CD4-positive, CD25-positive, alpha-beta regulatory T cell (primary cell): Measurements from ENCODE around the gene TSKS. TPM values are rescaled to one million over a fixed set of nuclear protein-coding genes. Genes with fewer than 3 reads are reported as not detected.

ENCODE experiments used
- polyA plus RNA-seq, 4 donors: library from polyadenylated mRNA; unstranded; fragments of 300-500 nt; fragmentation: Illumina TruSeq; gene quantifications; one replicate each; pipeline ENCODE4 v1.2.3, GENCODE V29; 2021
- total RNA-seq: library from RNA; stranded (reverse); gene quantifications from one replicate; pipeline ENCODE4 v1.2.3, GENCODE V29; 2022

Gene TSKS
- total and polyA plus RNA-seq, 5 donors from 2014 or later = 0.41 to 0.77 (median 0.45) TPM; not detected in 1

Other genes starting within 250 kb of the TSKS start
- gene RCN3, start 235.3 kb downstream of the TSKS start, total RNA-seq = 3.6 TPM
- 1 to 10 TPM; 1.5 to 5.5 (median 2.5) TPM for gene RCN3, start 235.3 kb downstream of the TSKS start, polyA plus RNA-seq
- gene NOSIP, start 182.8 kb downstream of the TSKS start, total RNA-seq = 124 TPM
- gene NOSIP, start 182.8 kb downstream of the TSKS start, polyA plus RNA-seq = 100 to 1,000 TPM; 262 to 385 (median 285) TPM
- 0.84 TPM for gene PRRG2, start 182.0 kb downstream of the TSKS start, total RNA-seq
- gene PRRG2, start 182.0 kb downstream of the TSKS start, polyA plus RNA-seq = not detected
- gene PRR12, start 172.1 kb downstream of the TSKS start, total RNA-seq = 50.2 TPM
- gene PRR12, start 172.1 kb downstream of the TSKS start, polyA plus RNA-seq = under 1 TPM; 0.05 to 0.18 (median 0.16) TPM
- 4.6 TPM for gene RRAS, start 123.2 kb downstream of the TSKS start, total RNA-seq
- gene RRAS, start 123.2 kb downstream of the TSKS start, polyA plus RNA-seq = 10 to 100 TPM; 17.7 to 22.1 (median 19.8) TPM
- 47.4 TPM for gene SCAF1, start 121.1 kb downstream of the TSKS start, total RNA-seq
- gene SCAF1, start 121.1 kb downstream of the TSKS start, polyA plus RNA-seq = under 1 TPM in 3 of 4 donors, not detected in 1; 0.53 to 0.88 (median 0.75) TPM
- gene IRF3, start 97.4 kb downstream of the TSKS start, total RNA-seq = 235 TPM
- 100 to 1,000 TPM in 1 of 4 donors, 10 to 100 TPM in 3; 76.4 to 104 (median 95.9) TPM for gene IRF3, start 97.4 kb downstream of the TSKS start, polyA plus RNA-seq
- gene BCL2L12, start 97.4 kb downstream of the TSKS start, total RNA-seq = 13.6 TPM
- gene BCL2L12, start 97.4 kb downstream of the TSKS start, polyA plus RNA-seq = 10 to 100 TPM; 13.6 to 15.3 (median 15.1) TPM
- 59.2 TPM for gene PRMT1, start 86.0 kb downstream of the TSKS start, total RNA-seq
- 100 to 1,000 TPM; 101 to 118 (median 105) TPM for gene PRMT1, start 86.0 kb downstream of the TSKS start, polyA plus RNA-seq
- 1.7 TPM for gene ADM5, start 73.7 kb downstream of the TSKS start, total RNA-seq
- under 1 TPM in 2 of 4 donors, not detected in 2; 0.10 to 0.34 TPM for gene ADM5, start 73.7 kb downstream of the TSKS start, polyA plus RNA-seq
- gene CPT1C, start 72.2 kb downstream of the TSKS start, total RNA-seq = 0.47 TPM
- gene CPT1C, start 72.2 kb downstream of the TSKS start, polyA plus RNA-seq = under 1 TPM in 3 of 4 donors, not detected in 1; 0.41 to 0.84 (median 0.73) TPM
- 49.5 TPM for gene AP2A1, start 3.7 kb upstream of the TSKS start, total RNA-seq
- 1 to 10 TPM; 5.2 to 7.4 (median 5.6) TPM for gene AP2A1, start 3.7 kb upstream of the TSKS start, polyA plus RNA-seq
- 15.8 TPM for gene FUZ, start 50.0 kb upstream of the TSKS start, total RNA-seq
- 1 to 10 TPM; 4.0 to 8.4 (median 4.9) TPM for gene FUZ, start 50.0 kb upstream of the TSKS start, polyA plus RNA-seq
- 67.9 TPM for gene MED25, start 55.0 kb upstream of the TSKS start, total RNA-seq
- gene MED25, start 55.0 kb upstream of the TSKS start, polyA plus RNA-seq = 10 to 100 TPM; 12.7 to 23.6 (median 19.9) TPM
- 116 TPM for gene PTOV1, start 87.9 kb upstream of the TSKS start, total RNA-seq
- 10 to 100 TPM; 26.8 to 45.6 (median 34.2) TPM for gene PTOV1, start 87.9 kb upstream of the TSKS start, polyA plus RNA-seq
- gene PNKP, start 104.3 kb upstream of the TSKS start, total RNA-seq = 149 TPM
- 10 to 100 TPM; 26.2 to 33.5 (median 28.2) TPM for gene PNKP, start 104.3 kb upstream of the TSKS start, polyA plus RNA-seq
- gene AKT1S1, start 114.0 kb upstream of the TSKS start, total RNA-seq = 12.9 TPM
- 1 to 10 TPM; 3.0 to 4.2 (median 3.8) TPM for gene AKT1S1, start 114.0 kb upstream of the TSKS start, polyA plus RNA-seq
- 48.1 TPM for gene TBC1D17, start 114.4 kb upstream of the TSKS start, total RNA-seq
- gene TBC1D17, start 114.4 kb upstream of the TSKS start, polyA plus RNA-seq = 1 to 10 TPM; 8.8 to 9.7 (median 9.1) TPM
- gene IL4I1, start 133.6 kb upstream of the TSKS start, total RNA-seq = 3.7 TPM
- gene IL4I1, start 133.6 kb upstream of the TSKS start, polyA plus RNA-seq = under 1 TPM; 0.20 to 0.85 (median 0.30) TPM
- 19.7 TPM for gene ATF5, start 165.9 kb upstream of the TSKS start, total RNA-seq
- gene ATF5, start 165.9 kb upstream of the TSKS start, polyA plus RNA-seq = 1 to 10 TPM in 2 of 4 donors, under 1 TPM in 2; 0.60 to 1.5 (median 1.1) TPM
- gene NUP62, start 166.2 kb upstream of the TSKS start, total RNA-seq = 43.1 TPM
- 10 to 100 TPM; 40.2 to 47.2 (median 41.3) TPM for gene NUP62, start 166.2 kb upstream of the TSKS start, polyA plus RNA-seq
- gene SIGLEC11, start 197.9 kb upstream of the TSKS start, total RNA-seq = not detected
- not detected for gene SIGLEC11, start 197.9 kb upstream of the TSKS start, polyA plus RNA-seq